Glutamatergic neuron (in vitro differentiated cells): ENCODE measurements around the gene TMEM205. TPM values are rescaled to one million over a fixed set of nuclear protein-coding genes. Genes with fewer than 3 reads are reported as not detected.
"Not testable (repeated sequence)": the region's sequence is repeated elsewhere in the genome, so short reads cannot be mapped to it uniquely, and the experiment has no call there.

Experiments used
- DNase-seq: peaks from one replicate; pipeline ENCODE4 v3.0.0; 2022
- H3K27ac Mint-ChIP-seq: one replicate; pipeline ENCODE4 v1.8.0; 2020; ENCODE audit warnings: mild to moderate bottlenecking, mixed read lengths, inconsistent platforms; ENCODE audit not compliant: unreplicated experiment
- H3K27me3 Mint-ChIP-seq: one replicate; pipeline ENCODE4 v1.8.0; 2020; ENCODE audit warnings: mild to moderate bottlenecking, moderate library complexity, mixed read lengths, inconsistent platforms; ENCODE audit not compliant: unreplicated experiment
- H3K36me3 Mint-ChIP-seq: one replicate; pipeline ENCODE4 v1.8.0; 2020; ENCODE audit warnings: mild to moderate bottlenecking, mixed read lengths, inconsistent platforms; ENCODE audit not compliant: unreplicated experiment
- H3K4me1 Mint-ChIP-seq: one replicate; pipeline ENCODE4 v1.8.0; 2020; ENCODE audit warnings: mild to moderate bottlenecking, low read depth, mixed read lengths, inconsistent platforms; ENCODE audit not compliant: unreplicated experiment
- H3K4me3 Mint-ChIP-seq: one replicate; pipeline ENCODE4 v1.8.0; 2020; ENCODE audit warnings: mild to moderate bottlenecking, mixed read lengths, inconsistent platforms; ENCODE audit not compliant: unreplicated experiment
- H3K9me3 Mint-ChIP-seq: one replicate; pipeline ENCODE4 v1.8.0; 2020; ENCODE audit warnings: mild to moderate bottlenecking, moderate library complexity, mixed read lengths, inconsistent platforms; ENCODE audit not compliant: unreplicated experiment
- CTCF ChIP-seq: fragments of 200-600 bp; sonication (generic); IDR thresholded peaks from one replicate; pipeline ENCODE4 v1.5.0; 2021; ENCODE audit not compliant: partially characterized antibody, unreplicated experiment
- total RNA-seq: library from RNA; stranded (reverse); fragmentation: NEBNext Ultra II Directional; extraction: Animal tissue kit (Norgen Biotek cat#: 25700); gene quantifications from one replicate; pipeline ENCODE4 v1.2.1, GENCODE V29; 2021; ENCODE audit not compliant: unreplicated experiment

TMEM205 gene
- total RNA-seq, 1 donor from 2014 or later: 43.1 TPM

GRCh38 chr19:11324079-11324661 is 21.9 kb downstream of the TMEM205 start:
- peaks cover 7% of the 10 kb centered on the region for H3K27me3 Mint-ChIP-seq
- DNase-seq: no peak
- peaks cover 9% of the 10 kb centered on the region for H3K4me1 Mint-ChIP-seq
- H3K4me3 Mint-ChIP-seq: no peak overlapping the region
- TF ChIP-seq CTCF: no peak
- H3K9me3 Mint-ChIP-seq: peaks cover 5% of the 10 kb centered on the region
- H3K27ac Mint-ChIP-seq: no peak overlapping the region
- H3K36me3 Mint-ChIP-seq: no peaks in the 10 kb centered on the region

- DNase-seq: no peak
- H3K36me3 Mint-ChIP-seq: no peaks in the 10 kb centered on the region
- H3K27me3 Mint-ChIP-seq: peaks cover 7% of the 10 kb centered on the region
- TF ChIP-seq CTCF: no peak
- peaks cover 9% of the 10 kb centered on the region for H3K4me1 Mint-ChIP-seq
- no peak overlapping the region for H3K27ac Mint-ChIP-seq
- peaks cover 5% of the 10 kb centered on the region for H3K9me3 Mint-ChIP-seq
- no peak overlapping the region for H3K4me3 Mint-ChIP-seq
Measured at GRCh38 chr19:11323601-11324078, 22.4 kb downstream of the TMEM205 start.

GRCh38 chr19:11322269-11323024 is 23.6 kb downstream of the TMEM205 start:
- Mint-ChIP-seq H3K9me3 (peaks cover 5% of the 10 kb centered on the region), H3K27ac (no peak overlapping the region), H3K4me3 (no peak overlapping the region), H3K27me3 (peaks cover 7% of the 10 kb centered on the region), H3K4me1 (peaks cover 9% of the 10 kb centered on the region), H3K36me3 (no peaks in the 10 kb centered on the region)
- no peak for TF ChIP-seq CTCF
- no peak for DNase-seq

- peaks cover 7% of the 10 kb centered on the region for H3K27me3 Mint-ChIP-seq
- H3K4me1 Mint-ChIP-seq: peaks cover 9% of the 10 kb centered on the region
- peaks cover 3% of the 10 kb centered on the region for H3K9me3 Mint-ChIP-seq
- H3K4me3 Mint-ChIP-seq: no peak overlapping the region
- no peak overlapping the region for H3K27ac Mint-ChIP-seq
- no peak for TF ChIP-seq CTCF
- no peak for DNase-seq
- H3K36me3 Mint-ChIP-seq: no peaks in the 10 kb centered on the region
Measured at GRCh38 chr19:11321191-11322126, 24.6 kb downstream of the TMEM205 start.

GRCh38 chr19:11320278-11320995 is 25.6 kb downstream of the TMEM205 start:
- not testable (repeated sequence) for H3K36me3 Mint-ChIP-seq, H3K9me3 Mint-ChIP-seq, DNase-seq, H3K27ac Mint-ChIP-seq, H3K27me3 Mint-ChIP-seq, H3K4me1 Mint-ChIP-seq, H3K4me3 Mint-ChIP-seq
